Hepatocyte (in vitro differentiated cells): ENCODE measurements around the gene MCF2L. TPM values are rescaled to one million over a fixed set of nuclear protein-coding genes. Genes with fewer than 3 reads are reported as not detected.
A peak's percentile ranks its signal among the peaks of the same experiment; 100 is the strongest.

Experiments used
- DNase-seq: peaks from one replicate; pipeline ENCODE4 v3.0.0-alpha.2; 2016; ENCODE audit warnings: low spot score
- H2AFZ ChIP-seq: fragments of 200-600 bp; sonication (generic); 2 replicates; pipeline ENCODE4 v1.6.0; 2016; ENCODE audit warnings: antibody characterized with exemption, mild to moderate bottlenecking
- H3K27ac ChIP-seq: fragments of 200-600 bp; sonication (generic); 2 replicates; pipeline ENCODE4 v1.5.1; 2016; ENCODE audit warnings: mild to moderate bottlenecking
- H3K27me3 ChIP-seq: fragments of 200-600 bp; sonication (generic); 2 replicates; pipeline ENCODE4 v1.6.1; 2016
- H3K36me3 ChIP-seq: fragments of 200-600 bp; sonication (generic); replicated peaks from 2 replicates; pipeline ENCODE4 v1.5.1; 2016; ENCODE audit warnings: low read depth; ENCODE audit not compliant: insufficient read depth
- H3K4me1 ChIP-seq: fragments of 200-600 bp; sonication (generic); 2 replicates; pipeline ENCODE4 v1.5.1; 2016; ENCODE audit warnings: mild to moderate bottlenecking, moderate library complexity; ENCODE audit not compliant: insufficient read depth
- H3K4me2 ChIP-seq: fragments of 200-600 bp; sonication (generic); 2 replicates; pipeline ENCODE4 v1.6.0; 2016
- H3K4me3 ChIP-seq: fragments of 200-600 bp; sonication (generic); 2 replicates; pipeline ENCODE4 v1.5.1; 2016; ENCODE audit warnings: mild to moderate bottlenecking
- H3K79me2 ChIP-seq: fragments of 200-600 bp; sonication (generic); 2 replicates; pipeline ENCODE4 v1.6.0; 2017; ENCODE audit warnings: mild to moderate bottlenecking
- H3K9me2 ChIP-seq: fragments of 200-600 bp; sonication (generic); replicated peaks from 2 replicates; pipeline ENCODE4 v1.6.0; 2017; ENCODE audit warnings: mild to moderate bottlenecking; ENCODE audit not compliant: insufficient read depth
- H3K9me3 ChIP-seq: fragments of 200-600 bp; sonication (generic); 2 replicates; pipeline ENCODE4 v1.5.1; 2016; ENCODE audit warnings: low read depth, mild to moderate bottlenecking
- H4K20me1 ChIP-seq: fragments of 200-600 bp; sonication (generic); 2 replicates; pipeline ENCODE4 v1.6.0; 2016; ENCODE audit warnings: mild to moderate bottlenecking; ENCODE audit not compliant: insufficient read depth, poor library complexity, severe bottlenecking
- EZH2 ChIP-seq: fragments of 200-600 bp; sonication (generic); IDR thresholded peaks from 2 replicates; pipeline ENCODE4 v1.6.1; 2016; ENCODE audit warnings: antibody characterized with exemption, mild to moderate bottlenecking, borderline replicate concordance
- EZH2phosphoT487 ChIP-seq: fragments of 200-600 bp; sonication (generic); IDR thresholded peaks from one replicate; pipeline ENCODE4 v1.6.1; 2018; ENCODE audit warnings: antibody characterized with exemption, mild to moderate bottlenecking, low read depth, moderate library complexity; ENCODE audit not compliant: unreplicated experiment, severe bottlenecking
- WGBS: methylation state at CpG from one replicate; pipeline ENCODE4 v1.1.6; 2016; ENCODE audit warnings: low lambda C conversion rate; ENCODE audit errors: missing lambda C conversion rate; 5-methylcytosine and 5-hydroxymethylcytosine counted together
- polyA plus RNA-seq: library from polyadenylated mRNA; unstranded; fragments of >200 nt; fragmentation: Nextera tagmentation; extraction: Ambion mirVana; gene quantifications from 2 replicates; pipeline ENCODE4 v1.2.1, GENCODE V29; 2016
- total RNA-seq: library from RNA; depleted of rRNA; stranded (reverse); fragments of >200 nt; gene quantifications from 2 replicates; pipeline ENCODE4 v1.2.3, GENCODE V29; 2014
- TF ChIP-seq, protein P1 (sequence below): fragments of 200-600 bp; sonication (generic); IDR thresholded peaks from 2 replicates; pipeline ENCODE4 v1.5.1; 2016; ENCODE audit warnings: antibody characterized with exemption, mild to moderate bottlenecking; ENCODE audit not compliant: poor library complexity

Gene MCF2L
- total and polyA plus RNA-seq, 2 experiments from 2014 or later = 11.1 to 22.4 TPM

DNA sequence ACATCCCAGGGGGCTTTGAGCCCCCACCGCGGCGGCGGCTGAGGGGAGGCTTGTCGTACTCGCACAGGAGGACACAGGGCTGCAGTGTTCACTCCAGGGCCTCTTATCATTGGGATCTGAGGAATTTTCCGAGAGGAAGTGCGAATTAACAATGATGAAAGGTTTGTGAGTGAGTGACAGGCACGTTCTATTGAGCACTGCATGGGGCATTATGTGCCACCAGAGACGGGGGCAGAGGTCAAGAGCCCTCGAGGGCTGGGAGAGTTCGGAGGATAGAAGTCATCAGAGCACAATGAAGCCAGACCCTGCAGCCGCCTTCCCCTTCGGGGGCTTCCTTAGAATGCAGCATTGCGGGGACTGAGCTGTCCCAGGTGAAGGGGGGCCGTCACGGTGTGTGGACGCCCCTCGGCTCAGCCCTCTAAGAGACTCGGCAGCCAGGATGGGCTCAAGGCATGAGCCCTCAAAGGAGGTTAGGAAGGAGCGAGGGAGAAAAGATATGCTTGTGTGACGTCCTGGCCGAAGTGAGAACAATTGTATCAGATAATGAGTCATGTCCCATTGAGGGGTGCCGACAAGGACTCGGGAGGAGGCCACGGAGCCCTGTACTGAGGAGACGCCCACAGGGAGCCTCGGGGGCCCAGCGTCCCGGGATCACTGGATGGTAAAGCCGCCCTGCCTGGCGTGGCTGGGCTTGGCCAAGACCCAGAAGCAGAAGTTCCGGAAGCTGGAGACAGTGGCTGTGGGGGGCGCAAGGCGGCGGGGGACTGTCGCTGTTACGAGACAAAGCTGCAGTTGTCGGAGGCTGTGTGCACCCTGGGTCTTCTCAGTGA is 53.9 kb downstream of the MCF2L start:
- Histone ChIP-seq H3K4me2 (peak overlapping the region; percentile 36), H3K4me3 (no peak overlapping the region), H2AFZ (no peak overlapping the region), H4K20me1 (no peaks in the 10 kb centered on the region), H3K9me3 (no peaks in the 10 kb centered on the region), H3K27me3 (no peaks in the 10 kb centered on the region), H3K79me2 (no peaks in the 10 kb centered on the region), H3K36me3 (no peaks in the 10 kb centered on the region), H3K4me1 (peaks cover 17% of the 10 kb centered on the region), H3K9me2 (no peaks in the 10 kb centered on the region), H3K27ac (no peak overlapping the region)
- TF ChIP-seq EZH2phosphoT487 (no peak), EZH2 (no peak)
- TF ChIP-seq, protein P1, sequence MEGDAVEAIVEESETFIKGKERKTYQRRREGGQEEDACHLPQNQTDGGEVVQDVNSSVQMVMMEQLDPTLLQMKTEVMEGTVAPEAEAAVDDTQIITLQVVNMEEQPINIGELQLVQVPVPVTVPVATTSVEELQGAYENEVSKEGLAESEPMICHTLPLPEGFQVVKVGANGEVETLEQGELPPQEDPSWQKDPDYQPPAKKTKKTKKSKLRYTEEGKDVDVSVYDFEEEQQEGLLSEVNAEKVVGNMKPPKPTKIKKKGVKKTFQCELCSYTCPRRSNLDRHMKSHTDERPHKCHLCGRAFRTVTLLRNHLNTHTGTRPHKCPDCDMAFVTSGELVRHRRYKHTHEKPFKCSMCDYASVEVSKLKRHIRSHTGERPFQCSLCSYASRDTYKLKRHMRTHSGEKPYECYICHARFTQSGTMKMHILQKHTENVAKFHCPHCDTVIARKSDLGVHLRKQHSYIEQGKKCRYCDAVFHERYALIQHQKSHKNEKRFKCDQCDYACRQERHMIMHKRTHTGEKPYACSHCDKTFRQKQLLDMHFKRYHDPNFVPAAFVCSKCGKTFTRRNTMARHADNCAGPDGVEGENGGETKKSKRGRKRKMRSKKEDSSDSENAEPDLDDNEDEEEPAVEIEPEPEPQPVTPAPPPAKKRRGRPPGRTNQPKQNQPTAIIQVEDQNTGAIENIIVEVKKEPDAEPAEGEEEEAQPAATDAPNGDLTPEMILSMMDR = no peak
- 40% methylated on average over 39 of the region's 39 CpGs for WGBS
- DNase-seq = peak; percentile 67

- Histone ChIP-seq H3K9me2 (no peaks in the 10 kb centered on the region), H2AFZ (no peak overlapping the region), H3K4me1 (peaks cover 17% of the 10 kb centered on the region), H4K20me1 (no peaks in the 10 kb centered on the region), H3K27me3 (no peaks in the 10 kb centered on the region), H3K4me3 (no peak overlapping the region), H3K9me3 (no peaks in the 10 kb centered on the region), H3K4me2 (peak overlapping the region; percentile 36), H3K27ac (no peak overlapping the region), H3K79me2 (no peaks in the 10 kb centered on the region), H3K36me3 (no peaks in the 10 kb centered on the region)
- no peak for DNase-seq
- 88% methylated on average over 16 of the region's 16 CpGs for WGBS
- TF ChIP-seq EZH2 = no peak
- TF ChIP-seq, protein P1 = no peak
- TF ChIP-seq EZH2phosphoT487 = no peak
These were observed 54.8 kb downstream of the MCF2L start for GRCh38 chr13:113023694-113024430.

- no peaks in the 10 kb centered on the region for H3K9me2 ChIP-seq
- no peaks in the 10 kb centered on the region for H3K9me3 ChIP-seq
- no peak overlapping the region for H3K4me2 ChIP-seq
- 86% methylated on average over 13 of the region's 13 CpGs for WGBS
- H4K20me1 ChIP-seq = no peaks in the 10 kb centered on the region
- H3K27ac ChIP-seq = no peak overlapping the region
- H3K4me1 ChIP-seq = peaks cover 17% of the 10 kb centered on the region
- H3K4me3 ChIP-seq = no peak overlapping the region
- TF ChIP-seq, protein P1 = no peak
- TF ChIP-seq EZH2phosphoT487 = no peak
- no peak for TF ChIP-seq EZH2
- H2AFZ ChIP-seq = no peak overlapping the region
- no peaks in the 10 kb centered on the region for H3K27me3 ChIP-seq
- no peaks in the 10 kb centered on the region for H3K79me2 ChIP-seq
- no peak for DNase-seq
- H3K36me3 ChIP-seq = no peaks in the 10 kb centered on the region
These were observed 55.5 kb downstream of the MCF2L start for GRCh38 chr13:113024466-113024865.
